Rectal smooth muscle tissue (tissue), 1 donor: Measurements from ENCODE around the gene TMF1.

Experiments used
- H3K27ac ChIP-seq: one replicate; pipeline ENCODE4 v1.7.0; 2013; ENCODE audit warnings: low read depth, low read length, inconsistent platforms
- H3K27me3 ChIP-seq: one replicate; pipeline ENCODE4 v1.7.0; 2013; ENCODE audit warnings: low read length; ENCODE audit not compliant: control insufficient read depth, insufficient read depth
- H3K36me3 ChIP-seq: one replicate; pipeline ENCODE4 v1.7.0; 2013; ENCODE audit warnings: low read length; ENCODE audit not compliant: control insufficient read depth, insufficient read depth
- H3K4me1 ChIP-seq: one replicate; pipeline ENCODE4 v1.7.0; 2013; ENCODE audit warnings: low read length; ENCODE audit not compliant: control insufficient read depth, insufficient read depth
- H3K4me3 ChIP-seq: one replicate; pipeline ENCODE4 v1.7.0; 2013; ENCODE audit warnings: low read length
- H3K9ac ChIP-seq: one replicate; pipeline ENCODE4 v1.7.0; 2013; ENCODE audit warnings: low read length

Gene TMF1

DNA sequence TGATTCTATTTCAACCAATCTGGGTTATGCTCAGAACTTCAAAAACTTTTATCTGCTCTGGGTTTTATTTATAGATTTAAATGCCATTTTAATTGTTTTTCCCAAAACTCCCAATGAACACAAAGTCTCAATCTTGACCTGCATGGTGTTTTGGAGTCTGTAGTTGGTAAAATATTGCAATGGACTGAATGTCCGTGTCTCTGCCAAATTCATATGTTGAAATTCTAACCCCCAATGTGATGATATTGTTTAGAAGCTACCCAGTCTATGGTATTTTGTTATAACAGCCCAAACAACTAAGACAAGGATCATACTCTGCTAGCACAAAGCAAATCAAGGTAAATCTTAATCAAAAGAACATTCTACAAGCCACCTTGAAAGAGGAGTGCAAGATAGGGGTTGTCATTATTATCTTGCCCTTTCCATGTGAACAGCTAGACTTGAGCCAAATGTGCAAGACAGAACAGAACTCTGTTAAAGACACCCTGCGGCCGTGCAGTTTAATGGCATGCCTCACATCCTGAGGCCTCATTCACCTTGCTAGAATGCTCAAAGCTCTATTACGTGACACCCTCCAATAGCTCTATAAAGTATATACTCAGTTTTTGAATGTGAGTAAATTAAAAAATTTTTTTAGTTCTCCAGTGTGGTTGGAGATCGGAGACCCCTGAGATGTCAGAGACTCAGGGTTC lies 46.2 kb downstream of the TMF1 start:
- no peak overlapping the region for H3K27ac ChIP-seq
- H3K9ac ChIP-seq: no peak overlapping the region
- no peak overlapping the region for H3K4me3 ChIP-seq
- H3K27me3 ChIP-seq: no peaks in the 10 kb centered on the region
- peaks cover 6% of the 10 kb centered on the region for H3K36me3 ChIP-seq
- peaks cover 7% of the 10 kb centered on the region for H3K4me1 ChIP-seq

DNA sequence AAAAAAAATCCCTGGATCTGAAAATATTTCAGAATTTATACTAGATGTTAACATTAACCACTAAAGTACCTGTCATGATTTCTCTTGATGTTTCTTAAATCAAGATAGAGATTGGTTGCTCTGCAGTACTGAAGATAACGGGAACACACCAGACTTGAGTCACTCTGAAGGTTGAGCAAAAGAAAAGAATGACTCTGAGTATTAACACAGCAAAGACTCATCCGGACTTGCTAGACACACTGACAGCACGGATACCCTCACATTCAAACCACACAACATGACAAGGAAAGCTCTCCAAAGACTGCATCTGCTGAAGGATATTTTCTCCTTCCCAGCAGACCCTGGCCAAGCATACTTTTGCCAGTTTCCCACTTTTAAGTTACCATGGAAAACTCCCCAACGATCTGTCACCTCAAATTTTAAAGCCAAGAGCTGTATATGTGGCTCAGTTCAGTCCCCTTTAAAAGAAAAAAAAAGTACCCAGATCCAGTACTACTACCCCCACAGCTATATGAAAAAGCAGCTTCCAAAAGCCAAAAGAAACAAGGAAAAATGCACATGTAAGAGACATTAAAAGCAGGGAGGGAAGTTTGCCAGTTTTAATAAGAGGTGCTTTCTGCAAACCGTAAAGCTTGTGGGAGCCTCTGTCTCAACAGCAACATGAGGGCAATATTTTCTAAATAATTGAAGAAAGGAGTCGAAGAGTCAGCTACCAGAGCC lies 46.9 kb downstream of the TMF1 start:
- no peak overlapping the region for H3K27ac ChIP-seq
- no peaks in the 10 kb centered on the region for H3K27me3 ChIP-seq
- H3K4me1 ChIP-seq: peaks cover 6% of the 10 kb centered on the region
- H3K36me3 ChIP-seq: peaks cover 6% of the 10 kb centered on the region
- H3K4me3 ChIP-seq: no peak overlapping the region
- no peak overlapping the region for H3K9ac ChIP-seq

DNA sequence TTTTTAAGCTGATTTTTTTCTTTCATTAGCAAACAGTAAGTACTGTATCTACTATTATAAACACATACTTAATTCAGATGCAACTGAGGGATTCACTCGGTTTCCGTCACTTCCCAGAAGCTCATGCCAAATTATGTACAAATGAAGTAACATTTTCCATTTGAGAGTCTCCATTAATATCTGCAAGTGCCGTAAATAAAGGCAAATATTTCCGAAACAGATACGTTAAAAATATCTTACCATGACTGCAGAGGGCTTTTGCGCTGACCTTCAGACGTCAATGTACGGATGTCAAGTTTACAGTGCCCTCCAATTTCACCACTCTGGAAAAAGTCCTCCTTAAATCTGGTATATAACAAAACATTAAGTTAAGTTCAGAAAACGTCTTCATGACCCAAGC lies 48.0 kb downstream of the TMF1 start:
- H3K9ac ChIP-seq: no peak overlapping the region
- no peak overlapping the region for H3K4me3 ChIP-seq
- H3K27ac ChIP-seq: no peak overlapping the region
- H3K27me3 ChIP-seq: no peaks in the 10 kb centered on the region
- H3K36me3 ChIP-seq: peaks cover 6% of the 10 kb centered on the region
- peaks cover 4% of the 10 kb centered on the region for H3K4me1 ChIP-seq

DNA sequence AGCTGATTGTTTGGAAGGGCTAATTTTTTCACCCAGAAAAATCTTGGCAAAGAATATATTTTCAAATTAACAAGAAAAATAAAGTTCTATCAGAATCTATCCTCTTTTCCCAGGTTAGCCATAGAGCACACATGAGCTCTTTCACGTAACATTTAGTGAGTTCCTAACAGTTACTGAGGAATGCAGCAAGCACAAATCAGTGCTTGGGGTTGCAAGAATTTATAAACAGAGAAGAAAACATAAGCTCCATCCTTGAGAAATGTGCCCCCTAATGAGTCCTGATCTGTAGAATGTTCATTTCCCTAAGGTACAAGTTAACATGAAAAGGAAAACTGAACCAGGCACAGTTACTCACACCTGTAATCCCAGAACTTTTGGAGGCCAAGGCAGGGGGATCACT lies 52.5 kb downstream of the TMF1 start:
- Histone ChIP-seq H3K27me3 (no peaks in the 10 kb centered on the region), H3K4me1 (no peaks in the 10 kb centered on the region)

DNA sequence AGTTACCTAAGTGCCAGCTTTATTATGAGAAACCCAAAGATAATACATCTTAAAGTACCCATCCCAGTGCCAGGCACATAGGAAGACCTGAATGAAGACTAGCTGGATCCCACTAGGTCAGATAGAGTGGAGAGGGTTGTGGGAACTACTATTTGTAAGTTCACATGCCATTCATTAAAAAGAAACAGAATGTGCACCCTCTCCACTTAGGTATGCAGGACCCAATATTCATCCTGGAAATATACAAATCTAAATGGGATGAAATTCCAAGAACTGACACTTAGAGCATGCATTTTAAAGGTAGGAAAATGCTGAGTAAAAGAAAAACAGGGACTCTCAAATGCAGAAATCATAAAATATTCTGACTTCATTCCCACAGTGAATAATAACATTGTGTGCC lies 53.0 kb downstream of the TMF1 start:
- Histone ChIP-seq H3K27ac (no peak overlapping the region), H3K27me3 (no peaks in the 10 kb centered on the region), H3K4me1 (no peaks in the 10 kb centered on the region), H3K36me3 (peaks cover 21% of the 10 kb centered on the region), H3K4me3 (no peak overlapping the region), H3K9ac (no peak overlapping the region)

More for the DNA sequence above, 52.5 kb downstream of the TMF1 start:
- H3K36me3 ChIP-seq: peaks cover 19% of the 10 kb centered on the region
- no peak overlapping the region for H3K4me3 ChIP-seq
- H3K27ac ChIP-seq: no peak overlapping the region
- H3K9ac ChIP-seq: no peak overlapping the region

DNA sequence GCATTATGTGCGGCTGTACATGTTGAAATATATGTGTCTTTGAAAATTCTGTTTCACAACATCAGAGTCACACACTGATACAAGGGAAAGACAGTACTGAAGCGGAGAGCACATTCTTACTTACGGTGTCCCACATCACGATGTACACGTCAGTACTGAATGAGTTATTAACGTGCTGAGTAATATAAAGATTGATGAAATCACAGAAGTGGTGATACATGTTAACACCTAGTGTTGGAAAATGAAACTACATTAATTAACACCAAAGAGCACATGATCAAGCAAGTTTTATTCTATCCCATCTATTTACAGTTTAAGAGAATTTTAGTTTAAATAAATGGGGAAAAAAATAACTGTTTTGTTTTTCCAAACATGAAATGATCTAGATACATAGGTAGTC lies 54.2 kb downstream of the TMF1 start:
- no peaks in the 10 kb centered on the region for H3K4me1 ChIP-seq
- H3K27ac ChIP-seq: no peak overlapping the region
- no peak overlapping the region for H3K9ac ChIP-seq
- H3K27me3 ChIP-seq: no peaks in the 10 kb centered on the region
- H3K4me3 ChIP-seq: no peak overlapping the region
- peaks cover 17% of the 10 kb centered on the region for H3K36me3 ChIP-seq

DNA sequence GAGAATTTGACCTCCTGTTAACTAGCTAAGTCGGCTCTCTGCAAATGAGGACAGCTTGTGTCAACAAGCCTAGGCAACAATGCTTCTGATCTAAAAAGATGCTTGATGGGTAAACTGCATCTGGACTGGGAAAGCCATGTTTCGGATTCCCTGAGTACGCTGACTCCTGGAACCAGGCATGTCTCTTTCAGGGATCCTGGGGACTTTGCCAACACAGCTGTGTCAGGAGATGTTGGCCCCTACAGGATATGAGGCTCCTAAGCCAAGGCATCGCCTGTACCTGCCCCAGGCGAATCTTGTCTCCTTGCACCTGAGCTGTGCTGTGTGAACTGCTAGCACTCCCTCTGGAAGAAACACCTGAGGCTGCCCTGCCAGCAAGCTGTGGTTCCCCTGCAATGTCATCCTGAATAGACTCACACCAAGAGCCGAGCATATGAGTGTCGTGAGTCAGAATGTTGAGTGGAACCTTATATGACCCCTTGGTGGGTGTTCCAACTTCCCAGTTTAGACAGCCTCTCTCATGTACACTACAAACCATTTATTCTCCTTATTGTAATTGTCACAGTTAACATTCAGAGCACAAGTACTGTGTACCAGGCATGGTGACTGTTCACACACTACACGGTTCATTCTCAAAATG lies 55.7 kb downstream of the TMF1 start:
- Histone ChIP-seq H3K4me1 (no peaks in the 10 kb centered on the region), H3K36me3 (peaks cover 17% of the 10 kb centered on the region), H3K27ac (no peak overlapping the region), H3K9ac (no peak overlapping the region), H3K4me3 (no peak overlapping the region), H3K27me3 (no peaks in the 10 kb centered on the region)

DNA sequence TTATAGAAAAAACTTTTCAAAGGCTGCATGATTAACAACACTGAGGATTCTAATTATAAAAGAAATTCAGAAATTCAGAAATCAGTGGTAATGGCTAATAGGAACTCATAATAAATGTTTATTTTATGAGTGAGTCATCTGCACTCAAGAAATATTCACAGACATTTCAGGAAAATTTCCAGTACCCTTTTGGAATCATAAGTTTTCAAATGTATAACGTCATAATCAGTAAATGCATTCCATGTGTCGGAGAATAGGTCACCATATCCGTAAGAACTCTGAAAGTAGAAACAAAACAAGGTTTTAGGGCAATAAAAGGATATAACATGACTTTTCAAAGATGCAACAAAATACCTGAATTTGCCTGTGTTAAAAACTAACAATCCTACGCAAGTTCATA lies 63.4 kb downstream of the TMF1 start:
- Histone ChIP-seq H3K27me3 (no peaks in the 10 kb centered on the region), H3K27ac (no peak overlapping the region), H3K9ac (no peak overlapping the region), H3K4me3 (no peak overlapping the region), H3K4me1 (no peaks in the 10 kb centered on the region), H3K36me3 (peaks cover 5% of the 10 kb centered on the region)

DNA sequence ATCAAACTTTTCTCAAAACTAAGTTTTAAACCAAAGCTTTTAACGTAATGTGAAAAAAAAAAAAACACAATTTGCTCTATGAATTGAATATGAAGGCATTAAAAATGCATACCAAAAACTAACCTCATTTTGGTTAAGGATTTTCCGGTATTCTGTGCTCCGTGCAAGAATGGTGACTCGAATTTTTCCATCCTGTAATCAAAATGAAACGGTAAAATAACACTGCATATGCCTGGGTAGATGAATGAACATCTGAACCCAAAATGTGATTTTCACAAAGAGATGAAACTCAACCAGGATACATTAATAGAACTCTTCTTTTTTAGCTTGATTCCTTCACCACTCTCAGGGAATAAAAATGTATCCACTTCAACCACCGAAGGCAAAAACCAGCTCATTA lies 64.8 kb downstream of the TMF1 start:
- Histone ChIP-seq H3K4me3 (no peak overlapping the region), H3K9ac (no peak overlapping the region), H3K36me3 (peaks cover 5% of the 10 kb centered on the region), H3K27me3 (no peaks in the 10 kb centered on the region), H3K27ac (no peak overlapping the region), H3K4me1 (no peaks in the 10 kb centered on the region)

DNA sequence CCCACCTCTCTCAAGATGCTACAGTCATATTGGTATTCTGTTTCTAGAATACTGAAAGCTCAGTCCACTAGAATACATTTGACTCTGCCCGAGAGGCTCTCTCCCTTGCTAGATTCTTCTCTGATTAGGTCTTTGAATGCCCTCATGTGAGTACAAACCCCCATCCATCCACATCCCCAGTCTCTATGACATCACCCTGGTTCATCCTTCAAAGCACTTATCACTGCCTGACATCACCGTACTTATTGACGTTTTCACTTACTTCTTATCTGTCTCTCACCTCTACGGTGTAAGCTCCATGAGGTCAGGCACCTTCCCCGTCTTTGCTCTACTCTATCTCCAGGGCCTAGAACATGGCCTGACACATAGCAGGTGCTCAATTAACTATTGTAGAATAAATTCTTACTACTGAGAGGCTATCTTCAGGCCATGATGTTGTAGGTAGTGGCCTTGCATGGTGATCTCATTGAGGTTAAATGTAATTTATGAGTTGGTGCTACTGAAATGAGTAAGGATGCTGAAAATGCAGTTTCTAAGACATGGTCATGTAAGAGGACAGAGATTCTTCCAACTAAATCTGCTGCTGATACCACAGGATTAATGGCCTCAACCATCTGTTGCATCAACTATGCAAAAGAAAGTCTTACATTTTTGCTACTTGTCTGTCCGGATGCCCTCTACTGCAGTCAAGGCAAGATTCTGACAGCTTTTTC lies 65.5 kb downstream of the TMF1 start:
- Histone ChIP-seq H3K9ac (no peak overlapping the region), H3K36me3 (peaks cover 5% of the 10 kb centered on the region), H3K4me3 (no peak overlapping the region), H3K4me1 (no peaks in the 10 kb centered on the region), H3K27me3 (no peaks in the 10 kb centered on the region), H3K27ac (no peak overlapping the region)

DNA sequence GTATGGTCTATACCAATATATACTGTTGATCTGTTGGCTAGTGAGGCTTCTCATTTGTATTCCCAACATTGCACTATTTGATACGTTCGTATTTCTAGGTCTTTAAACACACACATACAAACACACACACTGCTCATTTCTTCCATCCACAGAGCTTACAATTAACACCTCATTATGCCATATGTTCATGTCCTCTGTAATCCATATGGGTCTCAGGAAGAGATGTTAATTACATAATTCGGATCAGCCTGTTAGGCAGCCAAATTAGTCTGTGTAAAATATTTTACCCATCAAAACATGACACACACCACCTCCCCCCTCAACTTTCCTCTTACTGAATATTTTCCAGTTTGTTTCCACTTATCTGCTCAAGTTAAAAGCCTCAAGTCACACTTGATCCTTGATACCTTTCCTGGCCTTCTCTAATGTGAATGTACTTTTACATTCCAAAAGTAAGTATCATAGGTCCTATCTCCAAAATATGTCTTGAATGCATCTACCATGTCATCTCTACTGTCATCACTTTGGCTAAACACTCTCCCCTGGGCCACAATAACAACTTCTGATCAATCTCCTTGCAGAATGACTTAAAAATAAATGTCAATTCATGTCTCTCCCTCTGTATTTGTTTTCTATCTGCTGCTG lies 66.9 kb downstream of the TMF1 start:
- Histone ChIP-seq H3K4me1 (no peaks in the 10 kb centered on the region), H3K36me3 (peaks cover 12% of the 10 kb centered on the region)

DNA sequence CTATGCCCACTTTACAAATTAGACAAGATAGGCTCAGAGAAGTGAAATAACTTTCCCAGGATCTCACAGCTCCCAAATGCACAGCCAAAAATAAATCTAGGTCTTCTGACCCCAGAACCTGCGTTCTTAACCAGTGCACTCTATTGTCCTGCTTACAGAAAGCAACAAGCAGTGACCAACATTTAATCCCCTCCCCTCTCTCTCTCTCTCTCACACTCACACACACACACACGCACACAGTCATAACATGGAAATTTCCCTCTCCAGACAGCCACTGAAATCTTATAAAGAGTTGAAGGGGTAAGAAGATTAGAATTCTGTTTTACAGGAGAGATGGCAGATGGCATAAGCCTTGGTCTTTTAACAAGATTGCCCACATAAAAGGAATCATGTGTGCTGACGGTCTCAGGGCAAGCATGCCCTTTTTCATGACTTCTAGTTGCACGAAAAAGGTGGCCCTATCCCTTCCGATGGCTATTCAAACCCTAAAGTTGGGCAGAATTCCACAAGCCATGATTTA lies 68.1 kb downstream of the TMF1 start:
- H3K27me3 ChIP-seq: no peaks in the 10 kb centered on the region
- no peak overlapping the region for H3K9ac ChIP-seq
- no peaks in the 10 kb centered on the region for H3K4me1 ChIP-seq
- peaks cover 18% of the 10 kb centered on the region for H3K36me3 ChIP-seq
- no peak overlapping the region for H3K4me3 ChIP-seq
- no peak overlapping the region for H3K27ac ChIP-seq

More for the DNA sequence above, 66.9 kb downstream of the TMF1 start:
- Histone ChIP-seq H3K4me3 (no peak overlapping the region), H3K27me3 (no peaks in the 10 kb centered on the region), H3K27ac (no peak overlapping the region), H3K9ac (no peak overlapping the region)
